NCI-H526 (cell line): ENCODE data around the gene RNLS.
"Not testable (repeated sequence)": the region's sequence is repeated elsewhere in the genome, so short reads cannot be mapped to it uniquely, and the experiment has no call there.

ENCODE experiments used
- DNase-seq, 2 experiments: peaks; one replicate each; lab custom pipeline; 2025; lab: John Stamatoyannopoulos, UW

The RNLS gene

GRCh38 chr10:88297103-88297502 lies 286.0 kb downstream of the RNLS start:
- no peak for DNase-seq

- no peak for DNase-seq
Measured at GRCh38 chr10:88293651-88294230, 289.4 kb downstream of the RNLS start.

- DNase-seq, result no peak
Measured at GRCh38 chr10:88293073-88293472, 290.0 kb downstream of the RNLS start.

GRCh38 chr10:88292185-88292514 lies 291.0 kb downstream of the RNLS start:
- DNase-seq, result no peak

- no peak for DNase-seq
Measured at GRCh38 chr10:88291289-88292184, 291.6 kb downstream of the RNLS start.

GRCh38 chr10:88289342-88289741 lies 293.8 kb downstream of the RNLS start:
- no peak for DNase-seq

- no peak for DNase-seq
Measured at GRCh38 chr10:88288320-88289059, 294.6 kb downstream of the RNLS start.

- DNase-seq, result no peak
Measured at GRCh38 chr10:88286030-88286429, 297.1 kb downstream of the RNLS start.

GRCh38 chr10:88281592-88282347 lies 301.3 kb downstream of the RNLS start:
- DNase-seq, result no peak

- DNase-seq, result no peak
Measured at GRCh38 chr10:88280518-88280917, 302.6 kb downstream of the RNLS start.

- no peak for DNase-seq
Measured at GRCh38 chr10:88278912-88279311, 304.2 kb downstream of the RNLS start.

GRCh38 chr10:88276945-88277344 lies 306.2 kb downstream of the RNLS start:
- not testable (repeated sequence) for DNase-seq

- peak in 1 of 2 experiments; percentile 19 for DNase-seq
Measured at GRCh38 chr10:88274286-88274685, 308.8 kb downstream of the RNLS start.

- no peak for DNase-seq
Measured at GRCh38 chr10:88273567-88273966, 309.6 kb downstream of the RNLS start.

- no peak for DNase-seq
Measured at GRCh38 chr10:88271761-88272543, 311.2 kb downstream of the RNLS start.

- no peak for DNase-seq
Measured at GRCh38 chr10:88270871-88271713, 312.0 kb downstream of the RNLS start.

- no peak for DNase-seq
Measured at GRCh38 chr10:88270061-88270808, 312.9 kb downstream of the RNLS start.

- no peak for DNase-seq
Measured at GRCh38 chr10:88262591-88263234, 320.4 kb downstream of the RNLS start.

- DNase-seq, result no peak
Measured at GRCh38 chr10:88261152-88261551, 322.0 kb downstream of the RNLS start.
